ENCODE results near the gene N4BP2L2.

- TF ChIP-seq CTCF (IDR thresholded peaks at IDR 0.05) (no peak), EZH2 (IDR thresholded peaks at IDR 0.05) (no peak), EZH2phosphoT487 (IDR thresholded peaks at IDR 0.05) (no peak)
Measured at GRCh38 chr13:32390048-32390447, 148.5 kb downstream of the N4BP2L2 start.

All from neural progenitor cell (in vitro differentiated cells).